HFF-Myc (cell line): ENCODE data around the gene SF3B4.

Experiments used
- DNase-seq: peaks from one replicate; pipeline ENCODE4 v3.0.0-alpha.2; 2011; ENCODE audit warnings: low read depth; ENCODE audit errors: extremely low read depth
- H3K4me3 ChIP-seq: replicated peaks from 2 replicates; pipeline ENCODE4 v1.5.1; 2011; ENCODE audit warnings: low read depth, mild to moderate bottlenecking, control low read depth, low read length
- CTCF ChIP-seq: IDR thresholded peaks from 2 replicates; pipeline ENCODE4 v1.5.1; 2012; ENCODE audit warnings: mild to moderate bottlenecking, low read depth, low read length, control low read depth; ENCODE audit errors: missing control alignments

SF3B4 gene

GRCh38 chr1:149885339-149886120 lies 42.1 kb downstream of the SF3B4 start:
- peak; percentile 77 for DNase-seq
- no peak for TF ChIP-seq CTCF
- peak overlapping the region; percentile 57 for H3K4me3 ChIP-seq

- no peak for TF ChIP-seq CTCF
- peak overlapping the region; percentile 57 for H3K4me3 ChIP-seq
- DNase-seq = no peak
Measured at GRCh38 chr1:149884433-149885338, 42.9 kb downstream of the SF3B4 start.

GRCh38 chr1:149883598-149884247 lies 43.9 kb downstream of the SF3B4 start:
- H3K4me3 ChIP-seq = no peak overlapping the region
- DNase-seq = no peak
- no peak for TF ChIP-seq CTCF

GRCh38 chr1:149881876-149882275 lies 45.7 kb downstream of the SF3B4 start:
- H3K4me3 ChIP-seq = no peak overlapping the region
- no peak for DNase-seq
- TF ChIP-seq CTCF = no peak

- H3K4me3 ChIP-seq = no peak overlapping the region
- DNase-seq = no peak
- no peak for TF ChIP-seq CTCF
Measured at GRCh38 chr1:149879556-149879955, 48.0 kb downstream of the SF3B4 start.

GRCh38 chr1:149877211-149877946 lies 50.2 kb downstream of the SF3B4 start:
- no peak for DNase-seq
- H3K4me3 ChIP-seq = no peak overlapping the region

More at GRCh38 chr1:149877211-149877946, 50.2 kb downstream of the SF3B4 start:
- TF ChIP-seq CTCF = no peak
